Measurements from ENCODE around the gene PPP2R2D. TPM values are rescaled to one million over a fixed set of nuclear protein-coding genes. Genes with fewer than 3 reads are reported as not detected.

PPP2R2D gene
- total RNA-seq, 1 experiment from 2014 or later: 41.0 TPM

GRCh38 chr10:131857156-131858117 lies 43.4 kb upstream of the PPP2R2D start:
- POLR2A ChIA-PET: no interaction called here
- in situ Hi-C loops (cut with HindIII; ENCODE audit: low pct_unique_long_range_greater_than_20kb, low sequenced_read_pairs) (no loop called here), intact Hi-C loops (cut with micrococcal nuclease; ENCODE audit: unreplicated experiment) (no loop called here)
- Histone ChIP-seq H3K27ac (ENCODE audit: low read length) (no peak overlapping the region), H3K36me3 (ENCODE audit: control insufficient read depth, insufficient read depth, low read length) (no peaks in the 10 kb centered on the region), H3K4me1 (ENCODE audit: control insufficient read depth, insufficient read depth, low read length) (no peaks in the 10 kb centered on the region), H3K9me3 (ENCODE audit: control insufficient read depth, insufficient read depth, low read depth, low read length) (no peaks in the 10 kb centered on the region), H3K4me3 (ENCODE audit: low read depth in 2 of 2, low read length in 2 of 2) (no peak overlapping the region), H3K27me3 (ENCODE audit: control insufficient read depth, insufficient read depth, low read length) (peaks cover 19% of the 10 kb centered on the region)
- ATAC-seq (no peak), DNase-seq (ENCODE audit: low read depth, low spot score) (no peak)
- TF ChIP-seq SIN3A (IDR thresholded peaks at IDR 0.05; ENCODE audit: borderline replicate concordance, insufficient read depth, low read depth, low read length): no peak
- TF ChIP-seq TCF7L2 (IDR thresholded peaks at IDR 0.05; ENCODE audit: low read depth, low read length): no peak
- TF ChIP-seq REST (IDR thresholded peaks at IDR 0.05; ENCODE audit: insufficient read depth in 1 of 2, low read depth in 2 of 2, low read length in 1 of 2): no peak
- no peak for TF ChIP-seq POLR2AphosphoS5 (IDR thresholded peaks at IDR 0.05; ENCODE audit: low read depth, low read length)
- TF ChIP-seq CTCF (IDR thresholded peaks at IDR 0.05): no peak
- CTCF ChIA-PET: no interaction called here
- no TSS peak for BruUV-seq (replicated peaks)

GRCh38 chr10:131858118-131858515 lies 42.7 kb upstream of the PPP2R2D start:
- Histone ChIP-seq H3K4me3 (ENCODE audit: low read depth in 2 of 2, low read length in 2 of 2) (no peak overlapping the region), H3K4me1 (ENCODE audit: control insufficient read depth, insufficient read depth, low read length) (no peaks in the 10 kb centered on the region), H3K27ac (ENCODE audit: low read length) (no peak overlapping the region), H3K36me3 (ENCODE audit: control insufficient read depth, insufficient read depth, low read length) (no peaks in the 10 kb centered on the region), H3K9me3 (ENCODE audit: control insufficient read depth, insufficient read depth, low read depth, low read length) (no peaks in the 10 kb centered on the region), H3K27me3 (ENCODE audit: control insufficient read depth, insufficient read depth, low read length) (peaks cover 20% of the 10 kb centered on the region)
- intact Hi-C loops (cut with micrococcal nuclease; ENCODE audit: unreplicated experiment) (no loop called here), in situ Hi-C loops (cut with HindIII; ENCODE audit: low pct_unique_long_range_greater_than_20kb, low sequenced_read_pairs) (no loop called here)
- DNase-seq (ENCODE audit: low read depth, low spot score) (no peak), ATAC-seq (no peak)
- BruUV-seq (replicated peaks): no TSS peak
- ChIA-PET CTCF (no interaction called here), POLR2A (no interaction called here)
- TF ChIP-seq TCF7L2 (IDR thresholded peaks at IDR 0.05; ENCODE audit: low read depth, low read length): no peak
- no peak for TF ChIP-seq SIN3A (IDR thresholded peaks at IDR 0.05; ENCODE audit: borderline replicate concordance, insufficient read depth, low read depth, low read length)
- TF ChIP-seq POLR2AphosphoS5 (IDR thresholded peaks at IDR 0.05; ENCODE audit: low read depth, low read length): no peak
- TF ChIP-seq REST (IDR thresholded peaks at IDR 0.05; ENCODE audit: insufficient read depth in 1 of 2, low read depth in 2 of 2, low read length in 1 of 2): no peak
- TF ChIP-seq CTCF (IDR thresholded peaks at IDR 0.05): no peak
